RWPE2 (cell line): ENCODE measurements around the gene PRPH.
A peak's percentile ranks its signal among the peaks of the same experiment; 100 is the strongest.
"Not testable (repeated sequence)": the region's sequence is repeated elsewhere in the genome, so short reads cannot be mapped to it uniquely, and the experiment has no call there.

Source experiments
- ATAC-seq: fragments of 200-7000 bp; cut with Tn5 transposase; 3 replicates; pipeline ENCODE4 v1.9.1; 2021; ENCODE audit warnings: low read depth
- DNase-seq: peaks from one replicate; pipeline ENCODE4 v3.0.0-alpha.2; 2020; ENCODE audit warnings: low spot score
- H3K27ac ChIP-seq: fragments of 450-650 bp; 2 replicates; pipeline ENCODE4 v1.5.1; 2017; ENCODE audit warnings: mild to moderate bottlenecking; ENCODE audit not compliant: poor library complexity, severe bottlenecking
- H3K27me3 ChIP-seq: fragments of 250-450 bp; sonication (Bioruptor Pico); 2 replicates; pipeline ENCODE4 v1.5.1; 2021; ENCODE audit warnings: mild to moderate bottlenecking, moderate library complexity; ENCODE audit not compliant: insufficient read depth, poor library complexity, severe bottlenecking
- H3K36me3 ChIP-seq: fragments of 250-450 bp; sonication (Bioruptor Pico); 2 replicates; pipeline ENCODE4 v1.5.1; 2020; ENCODE audit warnings: low read depth, mild to moderate bottlenecking, moderate library complexity
- H3K4me1 ChIP-seq: fragments of 250-450 bp; sonication (Bioruptor Pico); 2 replicates; pipeline ENCODE4 v1.5.1; 2021; ENCODE audit warnings: mild to moderate bottlenecking, moderate library complexity; ENCODE audit not compliant: insufficient read depth, poor library complexity, severe bottlenecking
- H3K4me3 ChIP-seq: fragments of 250-450 bp; sonication (Bioruptor Pico); 2 replicates; pipeline ENCODE4 v1.5.1; 2021; ENCODE audit warnings: mild to moderate bottlenecking, moderate library complexity; ENCODE audit not compliant: severe bottlenecking
- H3K9me3 ChIP-seq: fragments of 250-450 bp; sonication (Bioruptor Pico); 2 replicates; pipeline ENCODE4 v1.5.1; 2021; ENCODE audit warnings: mild to moderate bottlenecking, moderate library complexity; ENCODE audit not compliant: severe bottlenecking
- TF ChIP-seq, protein P1 (sequence below): fragments of 450-650 bp; IDR thresholded peaks from one replicate; pipeline ENCODE4 v1.5.1; 2017; ENCODE audit warnings: mild to moderate bottlenecking, moderate library complexity; ENCODE audit not compliant: poor library complexity, severe bottlenecking

Gene PRPH

GRCh38 chr12:49331380-49332222, 36.7 kb downstream of the PRPH start:
- Histone ChIP-seq H3K4me1 (no peaks in the 10 kb centered on the region), H3K27ac (no peak overlapping the region), H3K36me3 (peaks cover 31% of the 10 kb centered on the region), H3K4me3 (no peak overlapping the region), H3K9me3 (no peaks in the 10 kb centered on the region), H3K27me3 (peaks cover 4% of the 10 kb centered on the region)
- DNase-seq (peak; percentile 53), ATAC-seq (peak; percentile 72)
- TF ChIP-seq, protein P1, sequence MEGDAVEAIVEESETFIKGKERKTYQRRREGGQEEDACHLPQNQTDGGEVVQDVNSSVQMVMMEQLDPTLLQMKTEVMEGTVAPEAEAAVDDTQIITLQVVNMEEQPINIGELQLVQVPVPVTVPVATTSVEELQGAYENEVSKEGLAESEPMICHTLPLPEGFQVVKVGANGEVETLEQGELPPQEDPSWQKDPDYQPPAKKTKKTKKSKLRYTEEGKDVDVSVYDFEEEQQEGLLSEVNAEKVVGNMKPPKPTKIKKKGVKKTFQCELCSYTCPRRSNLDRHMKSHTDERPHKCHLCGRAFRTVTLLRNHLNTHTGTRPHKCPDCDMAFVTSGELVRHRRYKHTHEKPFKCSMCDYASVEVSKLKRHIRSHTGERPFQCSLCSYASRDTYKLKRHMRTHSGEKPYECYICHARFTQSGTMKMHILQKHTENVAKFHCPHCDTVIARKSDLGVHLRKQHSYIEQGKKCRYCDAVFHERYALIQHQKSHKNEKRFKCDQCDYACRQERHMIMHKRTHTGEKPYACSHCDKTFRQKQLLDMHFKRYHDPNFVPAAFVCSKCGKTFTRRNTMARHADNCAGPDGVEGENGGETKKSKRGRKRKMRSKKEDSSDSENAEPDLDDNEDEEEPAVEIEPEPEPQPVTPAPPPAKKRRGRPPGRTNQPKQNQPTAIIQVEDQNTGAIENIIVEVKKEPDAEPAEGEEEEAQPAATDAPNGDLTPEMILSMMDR: peak; percentile 75

DNA sequence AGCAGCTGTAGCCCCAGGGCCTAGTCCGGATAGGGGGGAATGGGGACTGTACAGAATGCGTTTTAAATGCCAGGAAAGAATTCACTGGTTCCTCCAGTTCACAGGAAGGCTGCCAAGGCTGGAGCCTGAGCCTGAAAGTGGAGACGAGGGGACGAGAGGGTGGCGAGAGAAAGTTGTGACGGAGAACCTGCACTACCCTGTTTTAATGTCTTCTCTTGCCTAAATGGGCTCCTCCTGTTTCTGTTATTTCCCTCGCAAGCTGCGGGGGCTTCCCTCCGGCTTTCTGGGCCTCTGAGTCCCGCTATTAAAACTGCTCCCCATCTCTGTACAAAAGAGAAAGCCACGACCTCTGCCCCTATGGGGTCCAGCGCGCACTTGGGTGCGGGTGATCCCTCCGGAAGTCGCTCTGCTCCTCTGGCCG, 37.5 kb downstream of the PRPH start:
- TF ChIP-seq, protein P1: no peak
- H3K4me1 ChIP-seq: no peaks in the 10 kb centered on the region
- no peaks in the 10 kb centered on the region for H3K9me3 ChIP-seq
- DNase-seq (peak; percentile 37), ATAC-seq (no peak)
- H3K36me3 ChIP-seq: peaks cover 23% of the 10 kb centered on the region
- peaks cover 7% of the 10 kb centered on the region for H3K27me3 ChIP-seq
- no peak overlapping the region for H3K27ac ChIP-seq
- no peak overlapping the region for H3K4me3 ChIP-seq

- peak; percentile 49 for DNase-seq
Observed at GRCh38 chr12:49332891-49333371, 38.0 kb downstream of the PRPH start.

DNA sequence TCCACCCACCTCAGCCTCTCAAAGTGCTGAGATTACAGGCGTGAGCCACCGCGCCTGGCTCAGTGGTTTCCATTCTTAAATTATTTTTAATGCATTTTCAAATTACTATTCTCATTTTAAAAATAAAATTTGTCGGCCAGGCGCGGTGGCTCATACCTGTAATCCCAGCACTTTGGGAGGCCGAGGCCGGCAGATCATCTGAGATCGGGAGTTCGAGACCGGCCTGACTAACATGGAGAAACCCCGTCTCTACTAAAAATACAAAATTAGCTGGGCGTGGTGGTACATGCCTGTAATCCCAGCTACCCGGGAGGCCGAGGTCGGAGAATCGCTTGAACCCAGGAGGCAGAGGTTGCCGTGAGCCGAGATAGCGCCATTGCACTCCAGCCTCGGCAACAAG, 38.8 kb downstream of the PRPH start:
- not testable (repeated sequence) for H3K27ac ChIP-seq, ATAC-seq, H3K4me1 ChIP-seq, H3K27me3 ChIP-seq, H3K9me3 ChIP-seq, H3K4me3 ChIP-seq
- peaks cover 20% of the 10 kb centered on the region for H3K36me3 ChIP-seq
- DNase-seq: peak; percentile 19

More at GRCh38 chr12:49332891-49333371, 38.0 kb downstream of the PRPH start:
- H3K4me1 ChIP-seq: no peaks in the 10 kb centered on the region
- H3K27me3 ChIP-seq: peaks cover 7% of the 10 kb centered on the region
- H3K27ac ChIP-seq: no peak overlapping the region
- H3K4me3 ChIP-seq: no peak overlapping the region
- TF ChIP-seq, protein P1: no peak
- no peak for ATAC-seq
- H3K9me3 ChIP-seq: no peaks in the 10 kb centered on the region
- H3K36me3 ChIP-seq: peaks cover 20% of the 10 kb centered on the region

- Histone ChIP-seq H3K9me3 (no peaks in the 10 kb centered on the region), H3K4me1 (no peaks in the 10 kb centered on the region), H3K4me3 (no peak overlapping the region), H3K27ac (no peak overlapping the region), H3K36me3 (peaks cover 16% of the 10 kb centered on the region), H3K27me3 (peaks cover 7% of the 10 kb centered on the region)
- DNase-seq (peak; percentile 57), ATAC-seq (no peak)
- TF ChIP-seq, protein P1: no peak
Observed at GRCh38 chr12:49334226-49334625, 39.3 kb downstream of the PRPH start.
